ENCODE measurements around the gene PBX2. TPM values are rescaled to one million over a fixed set of nuclear protein-coding genes. Genes with fewer than 3 reads are reported as not detected.
"Not testable (repeated sequence)": the region's sequence is repeated elsewhere in the genome, so short reads cannot be mapped to it uniquely, and the experiment has no call there.

The PBX2 gene
- total RNA-seq, 1 experiment from 2014 or later: 14.3 TPM

GRCh38 chr6:32203426-32204267, 13.6 kb upstream of the PBX2 start:
- no peak for DNase-seq (ENCODE audit: low spot score)

GRCh38 chr6:32202186-32202585, 12.2 kb upstream of the PBX2 start:
- DNase-seq (ENCODE audit: low spot score): no peak

GRCh38 chr6:32200711-32201475, 10.9 kb upstream of the PBX2 start:
- DNase-seq (ENCODE audit: low spot score): no peak

DNA sequence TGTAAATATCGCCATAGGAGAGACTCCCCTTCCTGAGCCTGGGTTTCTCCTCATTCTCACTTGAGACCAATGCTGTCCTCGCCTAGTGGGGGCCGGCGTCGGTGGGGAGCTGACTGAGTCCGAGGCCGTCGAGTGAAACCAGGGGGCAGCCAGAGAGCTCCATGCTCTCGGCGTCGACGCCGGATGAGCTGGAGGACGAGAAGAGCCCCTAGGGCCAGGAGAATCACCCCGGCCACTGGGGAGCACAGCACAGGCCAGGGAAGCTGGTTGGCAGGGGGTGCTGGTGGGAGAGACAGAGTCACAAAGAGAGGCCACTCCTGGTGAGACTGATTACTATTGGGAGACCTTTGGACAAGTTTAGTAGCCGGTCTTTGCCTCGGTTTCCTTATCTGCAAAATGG, 8.9 kb upstream of the PBX2 start:
- DNase-seq (ENCODE audit: low spot score): no peak

DNA sequence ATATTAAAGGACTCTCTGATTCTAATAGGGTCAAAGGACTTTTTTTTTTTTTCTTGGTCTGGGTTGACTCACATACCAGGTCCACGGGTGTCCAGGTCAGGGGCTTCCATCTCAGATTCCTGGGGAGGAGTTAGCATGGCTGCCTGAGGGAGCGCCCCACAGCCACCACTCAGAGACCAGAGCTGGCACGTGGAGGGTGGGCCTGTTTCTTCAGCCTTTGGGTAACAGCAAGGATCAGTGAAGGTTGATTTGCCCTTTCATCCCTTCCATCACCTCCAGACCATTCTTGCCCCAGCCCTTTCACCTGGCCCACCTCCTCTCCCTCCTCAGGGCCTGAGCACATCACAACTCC, 8.3 kb upstream of the PBX2 start:
- no peak for DNase-seq (ENCODE audit: low spot score)

DNA sequence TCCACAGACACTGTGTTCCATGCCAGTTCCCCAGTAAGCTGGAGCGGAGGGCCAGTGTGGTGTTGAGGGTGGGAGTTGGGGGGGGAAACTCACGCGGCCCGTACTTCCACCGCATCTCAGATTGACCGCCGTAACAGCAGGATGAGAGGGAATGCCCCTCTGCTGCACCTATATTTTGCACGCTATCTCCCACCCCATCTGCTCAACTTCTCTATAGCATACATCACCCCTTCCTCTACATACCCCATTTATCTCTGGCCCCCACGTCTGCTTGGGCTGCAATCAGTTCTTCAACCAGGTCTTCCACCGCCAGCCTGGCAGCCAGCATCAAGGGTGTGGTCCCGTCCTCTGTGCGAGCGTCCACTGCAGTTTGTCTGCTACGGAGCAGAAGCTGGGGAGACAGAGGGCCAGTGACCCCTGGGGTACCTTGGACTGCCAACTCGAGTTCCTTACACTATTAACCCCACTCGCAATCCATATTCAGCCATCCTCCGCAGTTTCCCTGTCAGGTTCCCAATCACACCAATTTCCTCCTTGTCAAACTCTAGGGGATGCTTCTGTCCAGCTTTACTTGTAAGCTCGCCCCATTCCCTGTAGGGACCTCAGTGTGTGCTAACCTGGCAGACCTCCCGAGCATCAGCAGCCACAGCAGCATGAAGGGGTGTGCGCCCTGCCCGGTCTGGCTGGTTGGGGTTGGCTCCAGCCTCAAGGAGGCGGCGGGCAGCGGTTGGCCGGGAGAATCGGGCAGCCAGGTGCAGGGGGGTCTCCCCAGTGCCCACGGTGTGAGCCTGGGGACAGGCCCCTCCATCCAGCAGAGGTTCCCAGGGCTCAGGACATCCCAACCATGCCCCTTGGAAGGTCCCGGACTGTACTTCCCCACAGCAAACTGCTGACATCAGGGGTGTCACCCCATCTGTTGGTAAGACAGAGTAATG, 6.9 kb upstream of the PBX2 start:
- DNase-seq (ENCODE audit: low spot score): no peak

DNA sequence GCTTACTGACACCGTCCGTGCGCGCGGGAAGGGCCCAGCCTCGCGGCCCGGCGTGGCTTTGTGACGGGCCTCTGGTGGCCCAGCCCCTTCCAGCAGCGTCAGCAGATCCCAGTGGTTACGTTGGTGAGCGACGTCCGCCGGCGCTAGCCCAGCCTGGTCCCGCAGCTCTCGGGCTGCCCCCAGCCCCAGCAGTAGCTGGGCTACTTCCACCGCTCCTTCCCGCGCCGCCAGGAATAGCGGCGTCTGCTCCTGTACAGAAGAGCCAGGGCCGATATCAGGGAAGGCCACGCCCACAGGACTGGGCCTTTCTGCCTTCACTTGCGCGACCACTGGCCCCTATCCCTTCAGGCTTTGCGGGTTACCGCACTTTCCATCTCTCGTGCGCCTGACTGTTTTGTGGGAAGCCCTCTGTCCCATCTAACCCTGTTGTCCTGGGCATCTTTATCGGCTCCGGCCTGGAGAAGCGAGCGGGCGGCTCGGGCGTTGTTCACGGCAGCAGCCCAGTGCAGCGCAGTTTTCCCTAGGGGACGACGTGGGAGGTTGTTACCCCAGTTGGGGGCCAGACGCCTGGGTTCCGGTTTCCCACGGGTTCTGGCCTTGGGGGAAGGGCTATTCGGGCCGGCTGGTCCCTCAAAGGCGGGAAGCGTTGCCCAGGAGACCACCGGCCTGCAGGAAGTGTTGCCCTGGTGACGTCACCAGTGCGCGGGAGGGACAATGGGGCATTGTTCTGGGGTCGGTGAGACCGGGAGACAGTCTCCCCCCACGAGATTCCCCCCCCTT, 6.1 kb upstream of the PBX2 start:
- DNase-seq (ENCODE audit: low spot score): peak; percentile 87

GRCh38 chr6:32195652-32195901, 5.6 kb upstream of the PBX2 start:
- peak; percentile 99 for DNase-seq (ENCODE audit: low spot score)

DNA sequence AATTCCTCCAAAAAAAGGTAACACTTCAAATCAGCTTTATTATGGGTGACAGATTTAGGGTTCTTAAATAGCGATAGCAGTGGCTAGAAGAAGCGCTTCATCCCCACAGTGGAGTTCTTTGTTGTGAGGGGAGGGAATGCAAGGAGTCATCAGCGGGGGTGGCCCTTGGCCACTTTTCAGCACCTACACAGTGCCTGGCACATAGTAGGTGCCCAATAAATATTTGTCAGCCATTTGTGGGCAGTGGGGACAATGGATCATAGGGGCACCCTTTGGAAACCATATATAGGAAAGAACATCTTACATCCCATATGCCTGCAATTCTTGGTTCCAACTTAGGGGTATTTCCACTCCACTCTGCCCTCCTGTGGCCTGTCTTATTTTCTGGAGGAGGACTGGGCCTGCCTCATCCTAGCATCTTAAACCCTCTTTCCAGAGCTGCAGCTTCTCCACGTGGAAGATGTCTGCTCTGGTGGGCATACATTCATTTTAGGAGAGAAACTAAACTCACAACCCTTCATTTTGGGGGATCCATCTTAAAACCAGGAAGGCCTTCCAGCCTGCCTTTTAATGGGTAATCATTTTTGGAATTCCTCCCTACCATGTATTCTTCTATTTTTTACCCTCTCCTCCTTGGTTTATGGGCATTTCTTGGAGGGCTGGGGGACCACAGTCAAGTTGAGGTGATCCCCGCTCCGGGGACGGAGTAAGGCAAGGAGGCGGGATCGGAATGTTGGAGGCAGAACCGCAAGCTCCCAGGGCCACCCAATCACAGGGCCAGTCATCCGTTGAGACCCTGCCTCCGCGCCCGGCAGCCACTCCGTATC, 5.0 kb upstream of the PBX2 start:
- DNase-seq (ENCODE audit: low spot score): peak; percentile 69

DNA sequence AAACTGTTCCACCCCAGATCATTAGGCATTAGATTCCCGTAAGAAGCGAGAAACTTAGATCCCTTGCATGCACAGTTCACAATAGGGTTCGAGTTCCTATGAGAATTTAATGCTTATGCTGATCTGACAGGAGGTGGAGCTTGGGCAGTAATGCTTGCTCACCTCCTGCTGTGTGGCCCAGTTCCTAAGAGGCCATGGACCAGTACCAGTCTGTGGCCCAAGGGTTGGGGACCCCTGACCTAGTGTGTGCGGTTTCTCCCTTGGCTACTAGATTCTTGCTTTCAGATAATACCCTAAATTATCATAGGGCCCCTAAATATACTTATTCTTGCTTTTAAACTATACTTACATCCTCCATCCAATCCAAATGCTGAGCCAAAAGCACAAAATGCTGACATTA, 4.4 kb upstream of the PBX2 start:
- DNase-seq (ENCODE audit: low spot score): no peak

- not testable (repeated sequence) for DNase-seq (ENCODE audit: low spot score)
These were observed 3.1 kb upstream of the PBX2 start for GRCh38 chr6:32193096-32193495.

GRCh38 chr6:32192608-32193039, 2.6 kb upstream of the PBX2 start, which contains the start of gene GPSM3:
GPSM3 (minus strand) TSS chr6:32192643; CDS start chr6:32192513, 130 bp downstream.
- peak; percentile 55 for DNase-seq (ENCODE audit: low spot score)

DNA sequence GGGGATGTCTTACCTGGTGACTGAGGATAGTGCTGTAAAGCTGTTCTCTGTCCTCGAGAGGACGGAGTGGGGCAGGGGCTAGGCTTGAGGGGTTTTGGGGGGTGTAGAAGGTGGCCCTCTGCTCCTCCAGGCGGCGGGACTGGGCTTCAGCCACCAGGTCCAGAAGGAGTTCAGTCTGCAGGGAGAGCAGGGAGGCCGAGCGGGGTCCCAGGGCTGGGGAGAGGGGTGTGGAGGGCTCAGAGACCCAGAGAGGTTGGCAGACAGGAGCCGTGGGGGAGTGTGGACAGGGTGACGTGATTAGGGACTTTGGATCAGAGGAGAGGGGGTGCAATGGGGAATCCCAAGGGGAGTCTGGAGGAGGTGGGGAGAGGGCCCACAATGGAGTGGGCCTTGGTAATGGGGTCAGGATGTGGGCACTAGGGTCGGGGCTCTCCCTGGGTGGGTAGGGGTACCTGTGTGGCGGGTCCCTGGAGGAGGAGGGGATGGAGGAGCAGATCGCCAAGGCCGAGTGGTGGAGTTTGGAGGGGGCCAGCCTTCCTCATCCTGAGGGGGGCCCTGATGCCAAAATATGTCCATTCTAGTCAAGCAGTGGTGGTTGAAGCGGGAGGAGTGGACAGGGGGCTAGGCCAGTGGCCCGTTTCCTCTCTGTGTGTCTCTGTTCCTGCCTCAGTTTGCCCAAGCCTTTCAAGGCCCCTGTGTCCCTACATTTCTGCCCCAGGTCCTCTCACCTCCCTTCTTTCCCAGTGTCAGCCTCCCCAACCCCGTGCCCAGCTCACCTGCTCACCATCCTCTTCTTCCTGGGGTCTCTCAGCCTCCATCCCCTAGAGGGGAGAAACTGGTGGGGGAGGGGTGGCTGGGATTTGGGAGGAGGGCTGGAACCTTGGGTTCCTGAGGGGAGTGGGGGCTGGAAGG, 1.9 kb upstream of the PBX2 start:
- DNase-seq (ENCODE audit: low spot score): no peak

- DNase-seq (ENCODE audit: low spot score): no peak
These were observed 1.1 kb upstream of the PBX2 start for GRCh38 chr6:32190911-32191677.

GRCh38 chr6:32189742-32190053, 304 bp downstream of the PBX2 start:
- no peak for DNase-seq (ENCODE audit: low spot score)

- no peak for DNase-seq (ENCODE audit: low spot score)
These were observed 797 bp downstream of the PBX2 start for GRCh38 chr6:32189069-32189741.

GRCh38 chr6:32188381-32189068, 1.5 kb downstream of the PBX2 start:
- DNase-seq (ENCODE audit: low spot score): no peak

Measured in H4 (cell line).